H1 (cell line): Measurements from ENCODE around the gene SIM2. TPM values are rescaled to one million over a fixed set of nuclear protein-coding genes. Genes with fewer than 3 reads are reported as not detected.

Source experiments
- CBX5 ChIP-seq: fragments of 300-800, 300-1000 bp; sonication (generic); IDR thresholded peaks from 2 replicates; pipeline ENCODE4 v1.7.1; 2016; ENCODE audit warnings: antibody characterized with exemption, low read length, low read depth
- CHD2 ChIP-seq: IDR thresholded peaks from 2 replicates; pipeline ENCODE4 v1.6.1; 2012; ENCODE audit warnings: low read length, improper control_type of control experiment
- CTCF ChIP-seq, 3 experiments: IDR thresholded peaks; 1 replicate in 2 of 3; 2 replicates in 1 of 3; pipeline versions ENCODE4 v1.5.1 to v1.6.1; 2011; ENCODE audit warnings: low read length in 3 of 3, mild to moderate bottlenecking in 3 of 3, inconsistent platforms in 2 of 3, low read depth in 1 of 3, moderate library complexity in 1 of 3; ENCODE audit not compliant: insufficient read depth in 1 of 3; ENCODE audit errors: control extremely low read depth in 1 of 3
- HDAC6 ChIP-seq: IDR thresholded peaks from one replicate; pipeline ENCODE4 v1.7.1; 2012; ENCODE audit warnings: low read depth, mild to moderate bottlenecking, inconsistent platforms, low read length, moderate library complexity
- POLR2AphosphoS5 ChIP-seq: IDR thresholded peaks from 2 replicates; pipeline ENCODE4 v1.6.1; 2011; ENCODE audit warnings: low read depth, low read length
- RBBP5 ChIP-seq: IDR thresholded peaks from 2 replicates; pipeline ENCODE4 v1.7.1; 2012; ENCODE audit warnings: low read depth, mild to moderate bottlenecking, inconsistent platforms, low read length, moderate library complexity, borderline replicate concordance
- polyA plus RNA-seq, 7 experiments: library from polyadenylated mRNA; depleted of rRNA in 3 of 7; stranded (reverse) in 5 of 7; unstranded in 2 of 7; fragments of >200 nt in 5 of 7; fragments of 200-250 nt in 2 of 7; gene quantifications; 1 replicate in 5 of 7; 2 replicates in 1 of 7; 4 replicates in 1 of 7; pipeline versions ENCODE4 v1.2.1 to v1.2.3, GENCODE V29; 2011 to 2013; ENCODE audit warnings: missing spikeins in 2 of 7, mixed read lengths in 2 of 7
- total RNA-seq: library from RNA; stranded (reverse); fragmentation: NEBNext Ultra II Directional; extraction: Animal tissue kit (Norgen Biotek cat#: 25700); gene quantifications from 2 replicates; pipeline ENCODE4 v1.2.1, GENCODE V29; 2021

The SIM2 gene
- total and polyA plus RNA-seq, 2 of the 8 experiments (the other 6 are each of a cell fraction or from before 2014, with no cell fraction given) = 0.05 to 0.26 TPM

DNA sequence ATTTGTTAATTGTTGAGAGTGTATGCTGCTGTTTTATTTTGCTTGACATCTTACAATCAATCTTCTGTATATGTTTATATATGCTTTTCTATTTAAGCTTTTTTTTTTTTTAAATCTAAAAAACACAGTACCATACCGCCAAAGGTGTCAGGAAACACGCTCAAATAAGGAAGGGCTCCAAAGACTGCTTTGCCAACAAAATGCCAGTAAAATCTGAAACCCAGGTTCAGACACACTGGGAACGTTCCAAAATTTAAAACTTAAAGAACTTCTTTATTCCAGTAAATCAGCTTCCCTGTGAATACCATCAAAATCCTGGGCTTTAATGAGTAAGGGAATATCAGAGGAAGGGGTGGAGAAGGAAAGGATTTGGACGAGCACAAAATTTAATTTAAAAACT lies 87.3 kb downstream of the SIM2 start (continued):
- TF ChIP-seq CTCF (IDR thresholded peaks at IDR 0.05; ENCODE audit: control extremely low read depth in 1 of 3, insufficient read depth in 1 of 3, low read depth in 1 of 3, low read length in 3 of 3) (no peak), POLR2AphosphoS5 (no peak), RBBP5 (no peak), CBX5 (no peak), CHD2 (no peak), HDAC6 (no peak)
